Natural killer cell treated with Interleukin-12 subunit alpha and Interleukin-12 subunit beta and Interleukin-15 and Interleukin-18, amount 100 ng/mL, for 72 hours (primary cell): Measurements from ENCODE around the gene KRT78. TPM values are rescaled to one million over a fixed set of nuclear protein-coding genes. Genes with fewer than 3 reads are reported as not detected.

Source experiments
- ATAC-seq, 2 donors: fragments of 150-1000 bp; cut with Tn5 transposase in 1 of 2; sonication (Bioruptor Pico), chemical (Tn5 transposase) in 1 of 2; 2 replicates each; pipeline ENCODE4 v1.10.0; 2021
- DNase-seq: peaks from one replicate; pipeline ENCODE4 v3.0.0; 2022; ENCODE audit warnings: low spot score
- H3K27ac Mint-ChIP-seq, 2 donors: 1 replicate in 1 of 2; 2 replicates in 1 of 2; pipeline ENCODE4 v1.8.0; 2022; ENCODE audit warnings: mixed read lengths in 2 of 2, mild to moderate bottlenecking in 1 of 2, moderate library complexity in 1 of 2
- H3K27me3 Mint-ChIP-seq, 2 donors: 1 replicate in 1 of 2; 2 replicates in 1 of 2; pipeline ENCODE4 v1.8.0; 2022; ENCODE audit warnings: mixed read lengths in 2 of 2
- H3K36me3 Mint-ChIP-seq: one replicate; pipeline ENCODE4 v1.8.0; 2022; ENCODE audit warnings: mixed read lengths
- H3K4me1 Mint-ChIP-seq, 2 donors: 1 replicate in 1 of 2; 2 replicates in 1 of 2; pipeline ENCODE4 v1.8.0; 2022; ENCODE audit warnings: low read depth in 2 of 2, mixed read lengths in 2 of 2, mild to moderate bottlenecking in 1 of 2
- H3K4me3 Mint-ChIP-seq: one replicate; pipeline ENCODE4 v1.8.0; 2022; ENCODE audit warnings: mixed read lengths
- H3K9me3 Mint-ChIP-seq: 2 replicates; pipeline ENCODE4 v1.8.0; 2022; ENCODE audit warnings: mixed read lengths
- total RNA-seq, 2 donors: library from RNA; stranded (reverse); gene quantifications; one replicate each; pipeline ENCODE4 v1.2.3, GENCODE V29; 2022

Gene KRT78
- total RNA-seq, 2 donors from 2014 or later: not detected

- Mint-ChIP-seq H3K27ac (no peak overlapping the region), H3K27me3 (peaks cover 0 to 2% of the 10 kb centered on the region in 2 donors), H3K9me3 (no peaks in the 10 kb centered on the region), H3K4me3 (no peak overlapping the region), H3K36me3 (no peaks in the 10 kb centered on the region), H3K4me1 (peaks cover 0 to 4% of the 10 kb centered on the region in 2 donors)
- ATAC-seq (no peak), DNase-seq (no peak)
Measured at GRCh38 chr12:52821071-52821730, 27.6 kb downstream of the KRT78 start.

GRCh38 chr12:52820521-52820920 is 28.3 kb downstream of the KRT78 start:
- Mint-ChIP-seq H3K4me1 (peaks cover 0 to 4% of the 10 kb centered on the region in 2 donors), H3K4me3 (no peak overlapping the region), H3K9me3 (no peaks in the 10 kb centered on the region), H3K36me3 (no peaks in the 10 kb centered on the region), H3K27ac (no peak overlapping the region), H3K27me3 (peaks cover 0 to 2% of the 10 kb centered on the region in 2 donors)
- ATAC-seq: no peak
- no peak for DNase-seq

GRCh38 chr12:52819731-52820510 is 28.9 kb downstream of the KRT78 start:
- Mint-ChIP-seq H3K9me3 (no peaks in the 10 kb centered on the region), H3K4me3 (no peak overlapping the region), H3K27ac (no peak overlapping the region), H3K27me3 (peaks cover 0 to 2% of the 10 kb centered on the region in 2 donors), H3K4me1 (peaks cover 0 to 4% of the 10 kb centered on the region in 2 donors), H3K36me3 (no peaks in the 10 kb centered on the region)
- ATAC-seq (no peak), DNase-seq (no peak)

GRCh38 chr12:52818887-52819420 is 29.8 kb downstream of the KRT78 start:
- H3K27ac Mint-ChIP-seq: no peak overlapping the region
- ATAC-seq (no peak), DNase-seq (no peak)
- H3K27me3 Mint-ChIP-seq: peaks cover 0 to 4% of the 10 kb centered on the region in 2 donors
- H3K4me1 Mint-ChIP-seq: peaks cover 0 to 4% of the 10 kb centered on the region in 2 donors
- no peaks in the 10 kb centered on the region for H3K9me3 Mint-ChIP-seq
- H3K36me3 Mint-ChIP-seq: no peaks in the 10 kb centered on the region
- H3K4me3 Mint-ChIP-seq: no peak overlapping the region

- peaks cover 0 to 4% of the 10 kb centered on the region in 2 donors for H3K4me1 Mint-ChIP-seq
- H3K27me3 Mint-ChIP-seq: peaks cover 0 to 4% of the 10 kb centered on the region in 2 donors
- no peak overlapping the region for H3K4me3 Mint-ChIP-seq
- H3K9me3 Mint-ChIP-seq: no peaks in the 10 kb centered on the region
- no peak for ATAC-seq
- H3K36me3 Mint-ChIP-seq: no peaks in the 10 kb centered on the region
- no peak overlapping the region for H3K27ac Mint-ChIP-seq
- DNase-seq: no peak
Measured at GRCh38 chr12:52818388-52818787, 30.4 kb downstream of the KRT78 start.

GRCh38 chr12:52817699-52818238 is 31.0 kb downstream of the KRT78 start:
- ATAC-seq (no peak), DNase-seq (no peak)
- Mint-ChIP-seq H3K27me3 (peaks cover 0 to 4% of the 10 kb centered on the region in 2 donors), H3K27ac (no peak overlapping the region), H3K36me3 (no peaks in the 10 kb centered on the region), H3K4me1 (peaks cover 0 to 4% of the 10 kb centered on the region in 2 donors), H3K9me3 (no peaks in the 10 kb centered on the region), H3K4me3 (no peak overlapping the region)

- ATAC-seq: no peak
- Mint-ChIP-seq H3K36me3 (no peaks in the 10 kb centered on the region), H3K4me3 (no peak overlapping the region), H3K4me1 (peaks cover 0 to 4% of the 10 kb centered on the region in 2 donors), H3K27ac (no peak overlapping the region), H3K9me3 (no peaks in the 10 kb centered on the region), H3K27me3 (peaks cover 0 to 4% of the 10 kb centered on the region in 2 donors)
- no peak for DNase-seq
Measured at GRCh38 chr12:52817003-52817698, 31.6 kb downstream of the KRT78 start.

- Mint-ChIP-seq H3K9me3 (no peaks in the 10 kb centered on the region), H3K27ac (no peak overlapping the region), H3K27me3 (peaks cover 0 to 2% of the 10 kb centered on the region in 2 donors), H3K4me1 (peaks cover 0 to 4% of the 10 kb centered on the region in 2 donors), H3K4me3 (no peak overlapping the region), H3K36me3 (no peaks in the 10 kb centered on the region)
- no peak for ATAC-seq
- no peak for DNase-seq
Measured at GRCh38 chr12:52815676-52816588, 32.9 kb downstream of the KRT78 start.

GRCh38 chr12:52815161-52815560 is 33.6 kb downstream of the KRT78 start:
- DNase-seq (no peak), ATAC-seq (no peak)
- Mint-ChIP-seq H3K9me3 (no peaks in the 10 kb centered on the region), H3K36me3 (no peaks in the 10 kb centered on the region), H3K4me1 (peaks cover 0 to 4% of the 10 kb centered on the region in 2 donors), H3K27ac (no peak overlapping the region), H3K4me3 (no peak overlapping the region), H3K27me3 (peaks cover 0 to 2% of the 10 kb centered on the region in 2 donors)

GRCh38 chr12:52814710-52815155 is 34.1 kb downstream of the KRT78 start:
- H3K27ac Mint-ChIP-seq: no peak overlapping the region
- no peaks in the 10 kb centered on the region for H3K9me3 Mint-ChIP-seq
- no peaks in the 10 kb centered on the region for H3K36me3 Mint-ChIP-seq
- peaks cover 0 to 4% of the 10 kb centered on the region in 2 donors for H3K4me1 Mint-ChIP-seq
- DNase-seq (no peak), ATAC-seq (no peak)
- H3K27me3 Mint-ChIP-seq: peaks cover 0 to 2% of the 10 kb centered on the region in 2 donors
- H3K4me3 Mint-ChIP-seq: no peak overlapping the region

GRCh38 chr12:52813885-52814709 is 34.7 kb downstream of the KRT78 start, which contains the start of gene KRT4:
KRT4 (minus strand) TSS chr12:52814116; CDS start chr12:52814058, 58 bp downstream.
- Mint-ChIP-seq H3K9me3 (no peaks in the 10 kb centered on the region), H3K27ac (no peak within 1 kb of the TSS), H3K4me1 (peaks cover 0 to 4% of the 10 kb centered on the region in 2 donors), H3K4me3 (no peak within 1 kb of the TSS), H3K36me3 (no peaks in the 10 kb centered on the region), H3K27me3 (peaks cover 2 to 5% of the 10 kb centered on the region in 2 donors)
- ATAC-seq (peak in 1 of 2 donors; percentile 40), DNase-seq (no peak)
